DMS79 treated with DMSO at 0.1 percent for 48 hours (cell line): Measurements from ENCODE around the gene SERP2.
A peak's percentile ranks its signal among the peaks of the same experiment; 100 is the strongest.

ENCODE experiments used
- DNase-seq: peaks from one replicate; lab custom pipeline; 2025; lab: John Stamatoyannopoulos, UW

The SERP2 gene

GRCh38 chr13:44412346-44412935 lies 38.8 kb downstream of the SERP2 start:
- DNase-seq = no peak

- no peak for DNase-seq
Measured at GRCh38 chr13:44413095-44413494, 39.5 kb downstream of the SERP2 start.

- DNase-seq = no peak
Measured at GRCh38 chr13:44414716-44415115, 41.1 kb downstream of the SERP2 start.

GRCh38 chr13:44415815-44416214 lies 42.2 kb downstream of the SERP2 start:
- no peak for DNase-seq

- DNase-seq = no peak
Measured at GRCh38 chr13:44416301-44416700, 42.7 kb downstream of the SERP2 start.

GRCh38 chr13:44416744-44417143 lies 43.1 kb downstream of the SERP2 start:
- no peak for DNase-seq

- no peak for DNase-seq
Measured at GRCh38 chr13:44417446-44417845, 43.8 kb downstream of the SERP2 start.

GRCh38 chr13:44417876-44418275 lies 44.3 kb downstream of the SERP2 start:
- no peak for DNase-seq

- no peak for DNase-seq
Measured at GRCh38 chr13:44420376-44421220, 47.0 kb downstream of the SERP2 start.

- DNase-seq = no peak
Measured at GRCh38 chr13:44421853-44422525, 48.4 kb downstream of the SERP2 start.

- no peak for DNase-seq
Measured at GRCh38 chr13:44422755-44423643, 49.4 kb downstream of the SERP2 start.

GRCh38 chr13:44423824-44424223 lies 50.2 kb downstream of the SERP2 start:
- DNase-seq = no peak

- peak; percentile 40 for DNase-seq
Measured at GRCh38 chr13:44425041-44425814, 51.6 kb downstream of the SERP2 start.

- DNase-seq = no peak
Measured at GRCh38 chr13:44425815-44426078, 52.1 kb downstream of the SERP2 start.

GRCh38 chr13:44426461-44426860 lies 52.8 kb downstream of the SERP2 start:
- no peak for DNase-seq

GRCh38 chr13:44429311-44429710 lies 55.7 kb downstream of the SERP2 start:
- DNase-seq = no peak

GRCh38 chr13:44431150-44431549 lies 57.5 kb downstream of the SERP2 start:
- no peak for DNase-seq

- DNase-seq = no peak
Measured at GRCh38 chr13:44432650-44433049, 59.0 kb downstream of the SERP2 start.

- DNase-seq = no peak
Measured at GRCh38 chr13:44433863-44434765, 60.5 kb downstream of the SERP2 start.

GRCh38 chr13:44434766-44435141 lies 61.1 kb downstream of the SERP2 start:
- no peak for DNase-seq
